Erythroblast (primary cell): ENCODE measurements around the gene GJA8.
"Not testable (repeated sequence)": the region's sequence is repeated elsewhere in the genome, so short reads cannot be mapped to it uniquely, and the experiment has no call there.

Experiments
- DNase-seq, 2 experiments: peaks; one replicate each; lab custom pipeline; 2025; lab: John Stamatoyannopoulos, UW
- GATA1 ChIP-seq: IDR thresholded peaks from 2 replicates; pipeline ENCODE4 v1.6.1; 2011; ENCODE audit warnings: low read depth, mild to moderate bottlenecking, control low read depth, low read length, moderate library complexity
- POLR2A ChIP-seq: IDR thresholded peaks from 2 replicates; pipeline ENCODE4 v1.6.1; 2011; ENCODE audit warnings: mild to moderate bottlenecking, low read length

Gene GJA8

GRCh38 chr1:147904726-147905125 lies 2.1 kb downstream of the GJA8 start:
- no peak for DNase-seq

GRCh38 chr1:147907786-147908509 lies 5.4 kb downstream of the GJA8 start:
- TF ChIP-seq POLR2A (no peak), GATA1 (no peak)
- no peak for DNase-seq

More at GRCh38 chr1:147904726-147905125, 2.1 kb downstream of the GJA8 start:
- TF ChIP-seq POLR2A (no peak), GATA1 (no peak)

- DNase-seq, result no peak
These were observed 10.0 kb downstream of the GJA8 start for GRCh38 chr1:147912553-147912952.

GRCh38 chr1:147913362-147913942 lies 10.9 kb downstream of the GJA8 start:
- TF ChIP-seq POLR2A, result no peak
- no peak for TF ChIP-seq GATA1
- no peak for DNase-seq

More at GRCh38 chr1:147912553-147912952, 10.0 kb downstream of the GJA8 start:
- no peak for TF ChIP-seq POLR2A
- TF ChIP-seq GATA1, result no peak

GRCh38 chr1:147919896-147920295 lies 17.3 kb downstream of the GJA8 start:
- DNase-seq, result no peak
- TF ChIP-seq POLR2A, result no peak
- no peak for TF ChIP-seq GATA1

GRCh38 chr1:147924813-147925212 lies 22.2 kb downstream of the GJA8 start:
- DNase-seq, result peak in 1 of 2 experiments; percentile 10
- TF ChIP-seq GATA1, result no peak
- no peak for TF ChIP-seq POLR2A

GRCh38 chr1:147927215-147927614 lies 24.6 kb downstream of the GJA8 start:
- DNase-seq, result peak; percentile 68 to 78

GRCh38 chr1:147927689-147928088 lies 25.1 kb downstream of the GJA8 start:
- DNase-seq, result not testable (repeated sequence)

GRCh38 chr1:147928236-147929132 lies 25.9 kb downstream of the GJA8 start, which contains the start of gene GPR89B:
Gene GPR89B (plus strand): TSS chr1:147928420. CDS start chr1:147928537, 117 bp downstream.
- TF ChIP-seq POLR2A, result peak; percentile 88
- peak; percentile 92 to 94 for DNase-seq

GRCh38 chr1:147931137-147931536 lies 28.5 kb downstream of the GJA8 start:
- DNase-seq, result not testable (repeated sequence)

- not testable (repeated sequence) for DNase-seq
These were observed 32.7 kb downstream of the GJA8 start for GRCh38 chr1:147935296-147935695.

- not testable (repeated sequence) for DNase-seq
These were observed 37.9 kb downstream of the GJA8 start for GRCh38 chr1:147940456-147940855.

- DNase-seq, result not testable (repeated sequence)
These were observed 40.0 kb downstream of the GJA8 start for GRCh38 chr1:147942563-147942962.

- DNase-seq, result not testable (repeated sequence)
These were observed 46.9 kb downstream of the GJA8 start for GRCh38 chr1:147949517-147949916.
